ENCODE data around the gene CHCHD6.

CHCHD6 gene

GRCh38 chr3:126749931-126750755, 46.1 kb downstream of the CHCHD6 start:
- no peak for FAIRE-seq
- no peak for DNase-seq (ENCODE audit: insufficient read length)
- TF ChIP-seq POLR2AphosphoS5 (IDR thresholded peaks at IDR 0.05; ENCODE audit: low read depth, low read length) (no peak), POLR2A (IDR thresholded peaks at IDR 0.05; ENCODE audit: low read depth, low read length) (no peak), TAF1 (IDR thresholded peaks at IDR 0.05; ENCODE audit: borderline replicate concordance, low read depth, low read length) (no peak)

GRCh38 chr3:126750756-126751121, 46.7 kb downstream of the CHCHD6 start:
- TF ChIP-seq POLR2A (IDR thresholded peaks at IDR 0.05; ENCODE audit: low read depth, low read length) (no peak), POLR2AphosphoS5 (IDR thresholded peaks at IDR 0.05; ENCODE audit: low read depth, low read length) (no peak), TAF1 (IDR thresholded peaks at IDR 0.05; ENCODE audit: borderline replicate concordance, low read depth, low read length) (no peak)
- FAIRE-seq (no peak), DNase-seq (ENCODE audit: insufficient read length) (no peak)

- no peak for TF ChIP-seq TAF1 (IDR thresholded peaks at IDR 0.05; ENCODE audit: borderline replicate concordance, low read depth, low read length)
- TF ChIP-seq POLR2AphosphoS5 (IDR thresholded peaks at IDR 0.05; ENCODE audit: low read depth, low read length): no peak
These were observed 47.7 kb downstream of the CHCHD6 start for GRCh38 chr3:126751611-126752302.

GRCh38 chr3:126752303-126753190, 48.5 kb downstream of the CHCHD6 start:
- TF ChIP-seq TAF1 (IDR thresholded peaks at IDR 0.05; ENCODE audit: borderline replicate concordance, low read depth, low read length) (no peak), POLR2A (IDR thresholded peaks at IDR 0.05; ENCODE audit: low read depth, low read length) (no peak), POLR2AphosphoS5 (IDR thresholded peaks at IDR 0.05; ENCODE audit: low read depth, low read length) (no peak)
- DNase-seq (ENCODE audit: insufficient read length) (peak; percentile 52), FAIRE-seq (peak; percentile 95)

More at GRCh38 chr3:126751611-126752302, 47.7 kb downstream of the CHCHD6 start:
- FAIRE-seq (no peak), DNase-seq (ENCODE audit: insufficient read length) (no peak)

GRCh38 chr3:126753191-126754160, 49.4 kb downstream of the CHCHD6 start:
- no peak for FAIRE-seq
- TF ChIP-seq TAF1 (IDR thresholded peaks at IDR 0.05; ENCODE audit: borderline replicate concordance, low read depth, low read length) (no peak), POLR2A (IDR thresholded peaks at IDR 0.05; ENCODE audit: low read depth, low read length) (no peak), POLR2AphosphoS5 (IDR thresholded peaks at IDR 0.05; ENCODE audit: low read depth, low read length) (no peak)
- DNase-seq (ENCODE audit: insufficient read length): no peak

- no peak for DNase-seq (ENCODE audit: insufficient read length)
- TF ChIP-seq POLR2AphosphoS5 (IDR thresholded peaks at IDR 0.05; ENCODE audit: low read depth, low read length) (no peak), POLR2A (IDR thresholded peaks at IDR 0.05; ENCODE audit: low read depth, low read length) (no peak), TAF1 (IDR thresholded peaks at IDR 0.05; ENCODE audit: borderline replicate concordance, low read depth, low read length) (no peak)
- FAIRE-seq: no peak
These were observed 51.8 kb downstream of the CHCHD6 start for GRCh38 chr3:126755866-126756265.

GRCh38 chr3:126758026-126758425, 54.0 kb downstream of the CHCHD6 start:
- FAIRE-seq (no peak), DNase-seq (ENCODE audit: insufficient read length) (no peak)

GRCh38 chr3:126758882-126759281, 54.8 kb downstream of the CHCHD6 start:
- DNase-seq (ENCODE audit: insufficient read length) (no peak), FAIRE-seq (no peak)
- no peak for TF ChIP-seq TAF1 (IDR thresholded peaks at IDR 0.05; ENCODE audit: borderline replicate concordance, low read depth, low read length)
- TF ChIP-seq POLR2A (IDR thresholded peaks at IDR 0.05; ENCODE audit: low read depth, low read length): no peak
- no peak for TF ChIP-seq POLR2AphosphoS5 (IDR thresholded peaks at IDR 0.05; ENCODE audit: low read depth, low read length)

More at GRCh38 chr3:126758026-126758425, 54.0 kb downstream of the CHCHD6 start:
- TF ChIP-seq TAF1 (IDR thresholded peaks at IDR 0.05; ENCODE audit: borderline replicate concordance, low read depth, low read length) (no peak), POLR2A (IDR thresholded peaks at IDR 0.05; ENCODE audit: low read depth, low read length) (no peak), POLR2AphosphoS5 (IDR thresholded peaks at IDR 0.05; ENCODE audit: low read depth, low read length) (no peak)

- FAIRE-seq: no peak
- no peak for DNase-seq (ENCODE audit: insufficient read length)
- no peak for TF ChIP-seq POLR2A (IDR thresholded peaks at IDR 0.05; ENCODE audit: low read depth, low read length)
- TF ChIP-seq TAF1 (IDR thresholded peaks at IDR 0.05; ENCODE audit: borderline replicate concordance, low read depth, low read length): no peak
- no peak for TF ChIP-seq POLR2AphosphoS5 (IDR thresholded peaks at IDR 0.05; ENCODE audit: low read depth, low read length)
These were observed 56.5 kb downstream of the CHCHD6 start for GRCh38 chr3:126760541-126760940.

GRCh38 chr3:126763035-126763434, 59.0 kb downstream of the CHCHD6 start:
- no peak for FAIRE-seq
- TF ChIP-seq POLR2A (IDR thresholded peaks at IDR 0.05; ENCODE audit: low read depth, low read length): no peak
- TF ChIP-seq TAF1 (IDR thresholded peaks at IDR 0.05; ENCODE audit: borderline replicate concordance, low read depth, low read length): no peak
- no peak for TF ChIP-seq POLR2AphosphoS5 (IDR thresholded peaks at IDR 0.05; ENCODE audit: low read depth, low read length)

More at GRCh38 chr3:126763035-126763434, 59.0 kb downstream of the CHCHD6 start:
- DNase-seq (ENCODE audit: insufficient read length): no peak

Measured in GM12892 (cell line).